Upper lobe of left lung (tissue), 4 donors: ENCODE results near the gene NAPSA.

Experiments used
- POLR2AphosphoS5 ChIP-seq, 2 donors: sonication (generic); formaldehyde crosslinking; IDR thresholded peaks; one replicate each; pipeline ENCODE4 v1.5.1; 2017; ENCODE audit warnings: antibody characterized with exemption in 2 of 2
- TF ChIP-seq, protein P1 (sequence below), 6 experiments: fragments of 450-650 bp in 4 of 6; fragments of 200-600 bp in 2 of 6; sonication (generic) in 2 of 6; IDR thresholded peaks; one replicate each; pipeline ENCODE4 v1.5.1; 2016 to 2019; ENCODE audit warnings: antibody characterized with exemption in 6 of 6

DNA sequence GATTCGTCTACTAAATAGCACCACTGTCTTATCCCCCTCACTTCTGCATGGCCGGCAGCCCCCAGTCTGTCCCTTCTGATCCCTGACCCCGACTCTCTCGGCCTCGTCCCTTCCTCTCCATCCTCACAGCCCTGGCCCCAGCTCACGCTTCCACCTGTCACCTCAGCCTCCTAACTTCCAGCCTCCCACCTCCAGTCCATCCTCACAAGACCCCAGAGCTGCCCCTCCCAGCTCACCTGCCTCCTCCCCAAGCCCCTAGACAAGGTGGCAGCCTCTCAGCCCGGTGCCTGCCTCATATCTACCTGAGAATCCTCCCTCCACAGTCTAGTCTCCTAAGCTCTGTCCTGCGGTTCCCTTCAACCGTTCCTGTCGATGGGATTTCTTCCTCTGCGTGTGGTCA is 46.3 kb downstream of the NAPSA start:
- TF ChIP-seq, protein P1, sequence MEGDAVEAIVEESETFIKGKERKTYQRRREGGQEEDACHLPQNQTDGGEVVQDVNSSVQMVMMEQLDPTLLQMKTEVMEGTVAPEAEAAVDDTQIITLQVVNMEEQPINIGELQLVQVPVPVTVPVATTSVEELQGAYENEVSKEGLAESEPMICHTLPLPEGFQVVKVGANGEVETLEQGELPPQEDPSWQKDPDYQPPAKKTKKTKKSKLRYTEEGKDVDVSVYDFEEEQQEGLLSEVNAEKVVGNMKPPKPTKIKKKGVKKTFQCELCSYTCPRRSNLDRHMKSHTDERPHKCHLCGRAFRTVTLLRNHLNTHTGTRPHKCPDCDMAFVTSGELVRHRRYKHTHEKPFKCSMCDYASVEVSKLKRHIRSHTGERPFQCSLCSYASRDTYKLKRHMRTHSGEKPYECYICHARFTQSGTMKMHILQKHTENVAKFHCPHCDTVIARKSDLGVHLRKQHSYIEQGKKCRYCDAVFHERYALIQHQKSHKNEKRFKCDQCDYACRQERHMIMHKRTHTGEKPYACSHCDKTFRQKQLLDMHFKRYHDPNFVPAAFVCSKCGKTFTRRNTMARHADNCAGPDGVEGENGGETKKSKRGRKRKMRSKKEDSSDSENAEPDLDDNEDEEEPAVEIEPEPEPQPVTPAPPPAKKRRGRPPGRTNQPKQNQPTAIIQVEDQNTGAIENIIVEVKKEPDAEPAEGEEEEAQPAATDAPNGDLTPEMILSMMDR (IDR thresholded peaks at IDR 0.05) = no peak
- TF ChIP-seq POLR2AphosphoS5 (IDR thresholded peaks at IDR 0.05) = no peak
